ENCODE measurements around the gene MMP20. TPM values are rescaled to one million over a fixed set of nuclear protein-coding genes. Genes with fewer than 3 reads are reported as not detected.
A peak's percentile ranks its signal among the peaks of the same experiment; 100 is the strongest.

Gene MMP20
- total RNA-seq, 1 experiment from 2014 or later = not detected

- no peaks in the 10 kb centered on the region for H3K9me3 Mint-ChIP-seq (ENCODE audit: unreplicated experiment)
- no peak overlapping the region for H3K27ac Mint-ChIP-seq (ENCODE audit: low read depth, unreplicated experiment)
- ChIA-PET CTCF (interaction anchor here (0.7 to 1.1 kb wide), 3 partner anchors 44 to 74 kb away, joined by 3 to 4 read pairs (median 4); no protein-coding TSS in a partner anchor), POLR2A (interaction anchor here (1.0 to 1.5 kb wide), 4 partner anchors 11 to 25 kb away, joined by 3 to 6 read pairs (median 3); no protein-coding TSS in a partner anchor)
- no peaks in the 10 kb centered on the region for H3K27me3 Mint-ChIP-seq (ENCODE audit: insufficient read depth, unreplicated experiment)
- no peaks in the 10 kb centered on the region for H3K36me3 Mint-ChIP-seq (ENCODE audit: insufficient read depth, unreplicated experiment)
- DNase-seq (ENCODE audit: unreplicated experiment) = no peak
- BruUV-seq (replicated peaks) = no TSS peak
- no peak overlapping the region for H3K4me3 Mint-ChIP-seq (ENCODE audit: unreplicated experiment)
- no peaks in the 10 kb centered on the region for H3K4me1 Mint-ChIP-seq (ENCODE audit: insufficient read depth, unreplicated experiment)
- no peak for TF ChIP-seq CTCF (IDR thresholded peaks at IDR 0.05; ENCODE audit: unreplicated experiment)
- intact Hi-C loops (cut with micrococcal nuclease) = no loop called here
Measured at GRCh38 chr11:102539567-102539966, 85.6 kb downstream of the MMP20 start.

- H3K27ac Mint-ChIP-seq (ENCODE audit: low read depth, unreplicated experiment) = no peak overlapping the region
- no TSS peak for BruUV-seq (replicated peaks)
- H3K9me3 Mint-ChIP-seq (ENCODE audit: unreplicated experiment) = no peaks in the 10 kb centered on the region
- H3K27me3 Mint-ChIP-seq (ENCODE audit: insufficient read depth, unreplicated experiment) = no peaks in the 10 kb centered on the region
- no peak overlapping the region for H3K4me3 Mint-ChIP-seq (ENCODE audit: unreplicated experiment)
- H3K36me3 Mint-ChIP-seq (ENCODE audit: insufficient read depth, unreplicated experiment) = no peaks in the 10 kb centered on the region
- no peak for TF ChIP-seq CTCF (IDR thresholded peaks at IDR 0.05; ENCODE audit: unreplicated experiment)
- DNase-seq (ENCODE audit: unreplicated experiment) = no peak
- ChIA-PET CTCF (interaction anchor here (1.1 to 1.9 kb wide), 3 partner anchors 14 to 75 kb away, joined by 4 to 6 read pairs (median 4); no protein-coding TSS in a partner anchor), POLR2A (interaction anchor here (0.7 to 1.5 kb wide), 2 partner anchors 11 to 16 kb away, joined by 3 to 4 read pairs; no protein-coding TSS in a partner anchor)
- intact Hi-C loops (cut with micrococcal nuclease) = no loop called here
- no peaks in the 10 kb centered on the region for H3K4me1 Mint-ChIP-seq (ENCODE audit: insufficient read depth, unreplicated experiment)
Measured at GRCh38 chr11:102538932-102539331, 86.2 kb downstream of the MMP20 start.

- no peak overlapping the region for H3K27ac Mint-ChIP-seq (ENCODE audit: low read depth, unreplicated experiment)
- H3K9me3 Mint-ChIP-seq (ENCODE audit: unreplicated experiment) = no peaks in the 10 kb centered on the region
- CTCF ChIA-PET = interaction anchor here (0.5 to 0.7 kb wide), 2 partner anchors 9 to 10 kb away, joined by 3 read pairs; no protein-coding TSS in a partner anchor
- POLR2A ChIA-PET = interaction anchor here (0.7 to 1.7 kb wide), 5 partner anchors 18 to 30 kb away, joined by 3 to 4 read pairs (median 4); no protein-coding TSS in a partner anchor
- no TSS peak for BruUV-seq (replicated peaks)
- H3K36me3 Mint-ChIP-seq (ENCODE audit: insufficient read depth, unreplicated experiment) = no peaks in the 10 kb centered on the region
- peak; percentile 22 for TF ChIP-seq CTCF (IDR thresholded peaks at IDR 0.05; ENCODE audit: unreplicated experiment)
- intact Hi-C loops (cut with micrococcal nuclease) = no loop called here
- H3K27me3 Mint-ChIP-seq (ENCODE audit: insufficient read depth, unreplicated experiment) = no peaks in the 10 kb centered on the region
- H3K4me1 Mint-ChIP-seq (ENCODE audit: insufficient read depth, unreplicated experiment) = peaks cover 4% of the 10 kb centered on the region
- no peak overlapping the region for H3K4me3 Mint-ChIP-seq (ENCODE audit: unreplicated experiment)
- no peak for DNase-seq (ENCODE audit: unreplicated experiment)
Measured at GRCh38 chr11:102534261-102534872, 90.8 kb downstream of the MMP20 start.

DNA sequence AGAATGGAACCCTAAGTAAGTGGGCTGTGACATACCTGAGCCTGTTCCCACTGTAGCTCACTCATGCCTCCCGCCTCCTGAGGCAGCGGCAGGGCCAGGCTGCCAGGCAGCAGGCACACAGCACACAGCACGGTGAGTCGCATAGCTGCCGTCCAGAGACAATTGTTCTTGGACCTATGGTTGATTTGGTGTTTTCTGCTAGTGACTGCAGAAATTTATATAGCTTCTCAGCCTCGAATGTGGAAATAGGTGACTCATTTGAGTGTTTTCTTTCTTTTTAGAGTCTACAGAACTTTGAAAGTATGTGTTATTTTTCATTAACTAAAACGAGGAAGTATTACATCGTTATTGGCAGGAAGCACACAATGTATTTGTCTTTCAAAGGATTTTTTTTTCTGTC lies 94.6 kb downstream of the MMP20 start, which contains the start of gene MMP7:
TSS of gene MMP7 (minus strand) at position 190 of the 400 bp plus-strand sequence. CDS start at position 143, 47 bp downstream.
- no peak for TF ChIP-seq CTCF (IDR thresholded peaks at IDR 0.05; ENCODE audit: unreplicated experiment)
- POLR2A ChIA-PET = interaction anchor here (0.5 to 1.5 kb wide), 10 partner anchors 13 to 225 kb away, joined by 3 to 8 read pairs (median 3); no protein-coding TSS in a partner anchor
- CTCF ChIA-PET = interaction anchor here (0.6 to 1.8 kb wide), 2 partner anchors 34 to 141 kb away, joined by 3 to 6 read pairs; no protein-coding TSS in a partner anchor
- no TSS peak for BruUV-seq (replicated peaks)
- H3K4me1 Mint-ChIP-seq (ENCODE audit: insufficient read depth, unreplicated experiment) = peaks cover 14% of the 10 kb centered on the region
- H3K9me3 Mint-ChIP-seq (ENCODE audit: unreplicated experiment) = no peaks in the 10 kb centered on the region
- peak within 1 kb of the TSS; percentile 81 for H3K27ac Mint-ChIP-seq (ENCODE audit: low read depth, unreplicated experiment)
- DNase-seq (ENCODE audit: unreplicated experiment) = peak; percentile 61
- intact Hi-C loops (cut with micrococcal nuclease) = no loop called here
- peak within 1 kb of the TSS; percentile 56 for H3K4me3 Mint-ChIP-seq (ENCODE audit: unreplicated experiment)
- no peaks in the 10 kb centered on the region for H3K27me3 Mint-ChIP-seq (ENCODE audit: insufficient read depth, unreplicated experiment)
- H3K36me3 Mint-ChIP-seq (ENCODE audit: insufficient read depth, unreplicated experiment) = no peaks in the 10 kb centered on the region
